Embryonic facial prominence (tissue), 1 donor: ENCODE measurements around the gene CSNK1A1.
"Not testable (repeated sequence)": the region's sequence is repeated elsewhere in the genome, so short reads cannot be mapped to it uniquely, and the experiment has no call there.

ENCODE experiments used
- DNase-seq: peaks from one replicate; pipeline ENCODE4 v3.0.0-alpha.2; 2016; ENCODE audit errors: extremely low spot score

CSNK1A1 gene

GRCh38 chr5:149572576-149573231 is 21.5 kb upstream of the CSNK1A1 start:
- DNase-seq, result no peak

- no peak for DNase-seq
Observed at GRCh38 chr5:149572170-149572569, 20.9 kb upstream of the CSNK1A1 start.

GRCh38 chr5:149567226-149567625 is 16.0 kb upstream of the CSNK1A1 start:
- no peak for DNase-seq

GRCh38 chr5:149564542-149565140 is 13.4 kb upstream of the CSNK1A1 start:
- peak; percentile 80 for DNase-seq

GRCh38 chr5:149563466-149563865 is 12.2 kb upstream of the CSNK1A1 start:
- no peak for DNase-seq

- DNase-seq, result peak; percentile 30
Observed at GRCh38 chr5:149561848-149562247, 10.6 kb upstream of the CSNK1A1 start.

GRCh38 chr5:149559706-149560105 is 8.5 kb upstream of the CSNK1A1 start:
- DNase-seq, result no peak

- no peak for DNase-seq
Observed at GRCh38 chr5:149552553-149553160, 1.4 kb upstream of the CSNK1A1 start.

- no peak for DNase-seq
Observed at GRCh38 chr5:149552038-149552494, 827 bp upstream of the CSNK1A1 start.

- no peak for DNase-seq
Observed at GRCh38 chr5:149550594-149551226, 529 bp downstream of the CSNK1A1 start.

GRCh38 chr5:149550268-149550583 is 1.0 kb downstream of the CSNK1A1 start:
- DNase-seq, result no peak

GRCh38 chr5:149549461-149550267 is 1.6 kb downstream of the CSNK1A1 start:
- DNase-seq, result no peak

GRCh38 chr5:149546974-149547373 is 4.3 kb downstream of the CSNK1A1 start:
- no peak for DNase-seq

GRCh38 chr5:149545327-149545726 is 5.9 kb downstream of the CSNK1A1 start:
- DNase-seq, result no peak

- no peak for DNase-seq
Observed at GRCh38 chr5:149544028-149544420, 7.2 kb downstream of the CSNK1A1 start.

- no peak for DNase-seq
Observed at GRCh38 chr5:149543361-149544027, 7.7 kb downstream of the CSNK1A1 start.

- DNase-seq, result no peak
Observed at GRCh38 chr5:149541893-149542292, 9.3 kb downstream of the CSNK1A1 start.

- no peak for DNase-seq
Observed at GRCh38 chr5:149540089-149540488, 11.2 kb downstream of the CSNK1A1 start.

GRCh38 chr5:149537374-149537975 is 13.8 kb downstream of the CSNK1A1 start:
- DNase-seq, result no peak

GRCh38 chr5:149535787-149536186 is 15.5 kb downstream of the CSNK1A1 start:
- not testable (repeated sequence) for DNase-seq

GRCh38 chr5:149532413-149532812 is 18.8 kb downstream of the CSNK1A1 start:
- no peak for DNase-seq
